COLO668 (cell line): ENCODE results near the gene REN.

Experiments
- DNase-seq: peaks from one replicate; lab custom pipeline; 2025; ENCODE audit not compliant: unreplicated experiment; lab: John Stamatoyannopoulos, UW

REN gene

DNA sequence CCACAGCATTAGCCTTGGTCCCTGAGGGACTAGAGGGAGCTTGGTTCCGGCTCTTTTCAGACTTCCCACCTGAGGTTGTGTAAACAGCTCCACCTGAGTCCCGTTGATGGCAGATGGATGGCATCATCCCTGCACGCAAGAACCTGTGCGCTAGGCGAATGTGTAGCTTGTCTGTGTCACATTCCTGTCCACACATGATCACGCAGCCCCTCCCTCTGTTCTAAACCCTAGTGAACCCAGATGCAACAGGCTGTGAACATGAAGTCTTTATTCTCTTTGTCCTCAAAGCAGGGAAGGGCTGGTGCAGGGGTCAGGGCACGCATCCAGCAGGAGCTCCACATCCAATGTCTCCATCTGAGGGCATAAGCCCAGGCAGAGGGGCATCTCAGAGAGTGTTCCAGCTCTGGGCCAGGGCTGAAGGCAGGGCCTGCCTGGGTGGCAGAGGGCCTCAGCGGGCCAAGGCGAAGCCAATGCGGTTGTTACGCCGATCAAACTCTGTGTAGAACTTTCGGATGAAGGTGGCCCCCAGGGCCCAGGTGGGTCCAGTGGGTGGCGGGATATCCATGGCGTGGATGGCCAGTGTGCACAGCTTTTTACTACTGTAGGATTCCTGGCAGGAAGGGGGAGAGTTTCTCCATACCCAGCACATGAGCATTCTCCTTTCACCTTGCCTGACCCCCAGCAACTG lies 11.4 kb downstream of the REN start:
- DNase-seq = peak; percentile 39

DNA sequence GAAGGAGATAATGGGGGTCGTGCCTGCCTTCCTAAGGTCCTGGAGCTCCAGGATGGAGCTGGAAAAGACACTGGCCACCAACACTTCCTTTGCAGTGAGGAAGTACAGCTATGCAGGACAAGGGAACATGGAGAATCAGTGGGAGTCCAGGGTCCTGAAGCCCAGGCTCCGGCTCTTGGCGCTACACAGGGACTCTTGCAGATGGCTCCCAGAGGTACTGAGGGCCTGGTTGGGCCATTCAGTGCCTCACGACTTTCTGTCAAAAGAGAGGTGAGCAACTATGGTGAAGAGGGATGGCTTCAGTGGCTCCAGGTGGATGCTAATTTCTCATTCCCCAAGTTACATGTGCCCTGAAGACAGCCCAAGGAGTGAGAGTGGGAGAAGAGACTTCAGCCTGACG lies 12.5 kb downstream of the REN start:
- DNase-seq = no peak

DNA sequence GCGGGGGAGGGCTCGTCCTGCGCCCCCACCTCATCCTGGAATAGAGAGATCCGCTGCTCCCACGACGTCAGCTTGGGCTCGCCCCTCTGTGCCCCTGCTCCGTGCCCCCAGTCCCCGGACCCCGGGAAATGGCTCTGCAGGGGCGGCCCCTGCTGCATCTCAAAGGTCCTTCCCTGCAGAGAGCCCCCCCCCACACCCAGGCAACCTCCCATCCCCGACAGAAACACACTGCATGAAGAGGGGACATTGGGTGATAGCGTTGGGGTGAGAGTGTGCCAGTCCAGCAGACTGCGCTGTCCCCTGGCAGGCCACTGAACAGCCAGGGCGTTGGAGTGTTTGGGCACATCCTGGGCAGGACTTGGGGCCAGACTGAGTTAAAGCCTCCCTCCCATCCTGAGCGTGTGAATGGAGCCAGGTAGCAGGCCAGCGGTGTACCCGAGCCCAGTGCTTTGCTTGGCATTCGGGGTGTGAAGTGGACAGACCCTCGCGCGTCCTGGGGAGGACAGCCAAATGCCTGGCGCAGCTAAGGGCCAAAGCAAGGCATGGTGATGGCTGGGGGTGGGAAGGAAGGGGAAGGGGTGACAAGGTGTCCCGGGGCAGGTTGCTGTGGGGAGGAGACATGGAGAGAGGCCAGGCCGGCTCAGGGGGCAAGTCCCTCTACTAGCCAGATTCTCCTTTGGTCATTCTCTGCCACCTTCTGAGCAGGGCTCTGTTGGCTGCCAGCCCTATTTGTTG lies 13.7 kb downstream of the REN start:
- no peak for DNase-seq

DNA sequence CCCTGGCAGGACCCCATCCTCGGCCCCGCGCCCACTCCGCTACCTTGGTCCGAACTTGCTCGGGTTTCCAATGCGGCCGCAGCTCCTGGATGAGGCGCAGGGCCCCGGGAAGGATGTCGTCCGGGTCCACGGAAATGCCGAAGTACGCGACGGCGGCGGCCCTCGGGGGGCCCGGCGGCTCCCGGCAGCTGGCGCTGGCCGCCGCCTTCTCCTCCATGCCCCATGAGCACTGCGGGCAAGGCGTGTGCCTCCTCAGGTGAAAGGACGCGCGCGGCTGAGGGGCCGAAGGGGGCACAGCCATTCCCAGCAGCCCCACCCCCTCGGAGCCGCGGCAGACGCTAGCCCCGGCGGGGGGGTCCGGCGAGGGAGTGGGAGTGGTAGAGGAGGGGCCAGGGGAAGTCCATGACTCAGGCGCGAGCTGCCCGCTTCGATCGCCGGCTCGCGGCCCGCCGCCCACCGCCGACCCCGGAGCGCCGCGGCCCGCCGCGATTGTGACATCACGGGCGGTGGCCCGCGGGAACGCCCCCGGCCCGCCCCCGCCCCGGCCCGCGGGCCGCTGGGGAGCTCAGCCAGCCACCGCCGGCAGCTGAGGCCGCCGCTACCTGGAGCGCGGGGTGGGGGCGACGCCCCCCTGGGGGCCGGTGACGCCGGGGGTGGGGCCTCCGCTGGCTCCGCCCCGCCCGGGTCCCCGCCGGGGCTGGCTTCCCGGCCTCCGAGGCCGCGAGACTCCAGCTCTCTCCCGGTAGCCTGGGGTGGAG lies 14.4 kb downstream of the REN start, which contains the start of gene ETNK2:
ETNK2 (minus strand) TSS at position 493 of the 758 bp plus-strand sequence; CDS start at position 301, 192 bp downstream.
- peak; percentile 68 for DNase-seq

DNA sequence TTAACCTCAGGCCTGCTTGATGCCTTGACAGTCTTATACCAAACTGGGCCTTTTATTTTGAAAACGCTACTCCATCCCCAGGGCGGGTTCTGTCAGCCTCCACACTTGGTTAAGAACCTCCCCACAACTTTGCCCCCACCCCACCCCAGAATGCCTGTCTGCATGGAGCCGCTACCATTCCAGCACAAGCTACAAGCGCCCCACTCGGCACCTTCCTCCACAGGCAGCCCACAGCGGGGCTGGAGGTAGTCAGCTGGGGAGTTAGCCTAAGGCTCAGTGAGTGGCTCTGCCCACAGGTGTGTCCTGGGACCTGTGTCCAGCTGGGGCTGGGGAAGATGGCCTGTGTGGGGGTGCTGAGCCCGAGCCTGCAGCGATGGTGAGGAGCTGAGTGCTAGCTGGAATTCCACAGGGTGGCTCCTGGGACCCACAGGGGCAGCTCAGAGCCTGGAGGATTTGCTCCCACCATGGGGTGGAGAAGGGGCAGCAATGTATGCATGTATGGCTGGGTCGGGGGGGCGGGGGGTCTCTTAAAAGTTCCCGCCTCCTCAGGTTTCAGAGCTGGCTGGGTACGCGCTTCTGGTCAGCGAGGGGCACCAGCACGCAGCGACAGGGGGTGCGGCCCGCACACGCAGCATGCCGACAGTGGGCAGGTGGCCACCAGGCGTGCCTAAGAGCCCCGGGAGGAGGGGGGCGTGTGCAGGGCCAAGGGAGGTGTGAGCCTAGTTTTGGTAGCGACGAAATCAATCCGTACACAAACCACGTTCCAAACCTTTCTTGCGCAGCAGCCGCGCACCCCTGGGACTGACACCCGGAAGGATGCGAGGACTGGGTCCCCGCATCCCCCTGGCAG lies 15.2 kb downstream of the REN start:
- DNase-seq = peak; percentile 42

DNA sequence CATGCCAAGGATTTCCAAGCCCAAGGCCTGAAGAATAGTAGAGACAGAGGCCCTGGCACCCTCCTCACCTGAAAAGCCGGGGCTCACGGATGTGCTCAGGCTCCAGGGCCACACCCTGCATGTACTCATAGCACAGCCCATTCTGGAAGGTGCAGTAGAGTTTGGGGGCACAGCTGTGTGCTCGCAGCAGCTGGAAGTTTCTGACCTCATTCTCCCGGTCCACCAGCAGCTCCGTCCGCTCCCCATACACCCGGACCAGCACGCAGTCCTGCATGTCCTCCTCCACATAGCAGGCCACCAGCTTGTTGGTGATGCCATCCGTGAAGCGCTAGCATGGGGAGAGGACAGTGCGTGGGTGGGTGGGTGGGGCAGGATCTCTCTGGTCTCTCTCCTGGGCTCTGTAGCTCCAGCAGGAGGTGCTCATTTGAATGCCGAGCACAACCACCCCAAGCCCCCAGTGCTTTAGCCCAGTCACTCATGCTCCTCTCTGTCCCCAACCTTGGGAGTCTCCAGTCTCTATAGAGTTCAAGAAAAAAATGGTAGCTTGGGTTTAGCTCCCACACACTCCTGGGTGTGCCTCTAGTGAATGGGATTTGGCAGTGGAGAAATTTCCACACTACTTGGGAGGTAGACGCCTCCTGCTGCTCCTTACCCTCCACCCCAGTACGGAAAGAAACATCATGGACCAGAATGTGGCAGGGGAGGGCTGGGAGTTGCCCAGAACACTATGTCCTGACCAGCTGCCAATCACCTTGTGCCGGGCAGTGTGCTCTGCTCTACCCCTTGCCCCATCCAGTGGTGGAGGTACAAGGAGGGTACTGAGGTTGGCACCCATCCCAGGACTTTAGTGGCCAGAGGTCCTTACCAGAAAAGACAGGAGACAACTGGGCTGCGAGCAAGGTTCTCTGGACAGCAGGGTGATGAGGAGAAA lies 16.2 kb downstream of the REN start:
- no peak for DNase-seq

DNA sequence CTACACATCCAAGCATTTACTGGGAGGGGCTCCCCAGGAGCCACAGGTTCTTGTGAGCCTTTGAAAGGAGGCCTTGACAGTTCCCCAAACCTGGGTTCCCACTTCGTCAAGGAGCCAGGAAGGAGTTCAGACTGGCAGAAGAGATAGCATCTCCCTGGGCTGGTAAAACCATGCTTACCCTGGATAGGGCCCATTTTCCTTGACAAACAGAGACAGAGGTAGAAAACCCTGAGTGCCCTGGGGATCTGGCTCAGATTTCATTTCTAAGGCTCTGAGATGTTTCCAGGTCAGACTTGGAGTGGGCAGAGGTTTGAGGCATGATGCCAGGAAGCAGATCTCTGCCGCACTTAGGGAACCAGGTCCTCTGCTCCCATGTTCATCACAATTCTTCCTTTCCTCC lies 17.0 kb downstream of the REN start:
- DNase-seq = no peak

DNA sequence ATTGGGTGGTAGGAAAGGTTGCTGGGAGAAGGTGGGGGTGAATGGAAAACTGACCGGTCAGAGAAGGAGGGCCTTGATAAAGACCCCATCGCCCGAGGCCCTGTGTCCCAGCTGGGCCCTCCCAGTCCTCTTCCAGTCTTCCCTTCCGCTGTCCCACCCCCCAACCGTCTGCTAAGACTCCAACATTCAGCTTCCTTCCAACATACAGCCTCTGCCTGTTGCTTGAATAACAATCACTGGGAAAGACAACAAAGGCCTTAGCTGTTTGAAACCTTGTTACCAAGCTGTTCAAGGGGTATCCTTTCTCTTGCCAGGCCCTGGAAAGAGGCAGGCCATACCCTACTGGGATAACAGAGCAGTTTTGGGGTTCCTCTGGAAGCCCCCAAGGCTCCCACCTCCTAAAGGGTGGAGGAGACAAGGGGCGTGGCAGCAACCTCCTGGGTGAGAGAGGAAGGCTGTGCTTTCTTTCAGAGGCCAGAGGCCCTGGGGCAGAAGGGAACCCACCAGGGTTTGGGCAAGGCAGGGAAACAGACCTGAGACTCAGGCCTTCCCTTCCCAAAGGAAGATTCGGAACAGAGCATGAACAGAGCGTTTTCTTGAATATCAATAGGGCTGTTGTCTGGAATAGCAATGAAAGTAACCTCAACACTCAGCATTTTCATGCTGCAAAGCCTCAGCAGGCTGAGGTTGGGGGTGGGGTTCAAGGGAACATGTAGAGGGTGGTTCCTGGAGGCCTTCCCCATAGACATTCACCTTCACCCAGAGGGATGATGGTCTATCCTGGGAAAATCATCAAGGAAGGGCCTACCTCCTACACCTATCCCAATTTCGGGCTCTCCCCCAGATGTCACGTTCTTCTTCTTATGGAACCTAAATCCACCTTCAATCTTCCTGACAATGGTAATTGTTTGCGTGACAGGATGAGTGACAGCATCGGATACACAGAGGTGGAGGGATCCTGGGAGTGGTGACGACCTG lies 18.4 kb downstream of the REN start:
- no peak for DNase-seq

DNA sequence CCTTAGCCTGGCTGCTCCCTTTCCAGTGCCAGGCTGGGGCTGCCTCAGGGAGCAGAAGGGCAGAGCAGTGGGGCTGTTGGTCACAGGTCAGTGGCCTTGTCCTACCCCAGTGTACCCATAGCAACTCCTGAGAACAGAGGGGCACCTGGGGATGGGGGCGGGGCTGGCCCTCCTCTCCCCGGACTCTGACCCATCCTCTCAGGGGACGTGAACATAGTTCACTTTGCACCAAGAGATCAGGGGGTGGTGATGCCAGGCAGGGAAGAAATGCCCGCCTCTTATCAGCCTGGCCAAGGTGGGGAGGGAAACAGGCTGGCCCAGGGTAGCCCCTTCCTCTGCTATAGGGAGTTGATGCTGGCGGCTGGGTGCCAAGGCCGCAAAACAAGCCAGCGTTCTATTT lies 19.2 kb downstream of the REN start:
- DNase-seq = no peak

DNA sequence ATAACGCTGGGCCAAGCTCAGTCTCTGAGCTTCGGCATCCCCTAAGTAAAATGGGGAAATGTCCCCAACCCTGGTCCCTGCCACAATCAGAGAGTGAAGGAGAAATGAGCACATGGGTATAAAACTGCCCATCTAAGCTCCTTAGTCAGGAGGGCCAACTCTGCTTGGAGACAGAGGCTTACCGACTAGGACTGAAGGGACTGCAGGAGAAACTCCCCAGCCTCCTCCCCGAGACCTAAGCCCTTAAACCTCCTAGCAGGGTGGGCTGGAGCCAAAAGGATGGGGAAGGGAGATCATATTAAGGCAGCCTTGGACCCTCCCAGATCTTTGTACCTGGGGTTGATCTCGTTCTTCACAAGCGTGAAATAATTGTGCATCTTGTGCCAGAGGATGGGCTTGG lies 19.8 kb downstream of the REN start:
- DNase-seq = no peak

DNA sequence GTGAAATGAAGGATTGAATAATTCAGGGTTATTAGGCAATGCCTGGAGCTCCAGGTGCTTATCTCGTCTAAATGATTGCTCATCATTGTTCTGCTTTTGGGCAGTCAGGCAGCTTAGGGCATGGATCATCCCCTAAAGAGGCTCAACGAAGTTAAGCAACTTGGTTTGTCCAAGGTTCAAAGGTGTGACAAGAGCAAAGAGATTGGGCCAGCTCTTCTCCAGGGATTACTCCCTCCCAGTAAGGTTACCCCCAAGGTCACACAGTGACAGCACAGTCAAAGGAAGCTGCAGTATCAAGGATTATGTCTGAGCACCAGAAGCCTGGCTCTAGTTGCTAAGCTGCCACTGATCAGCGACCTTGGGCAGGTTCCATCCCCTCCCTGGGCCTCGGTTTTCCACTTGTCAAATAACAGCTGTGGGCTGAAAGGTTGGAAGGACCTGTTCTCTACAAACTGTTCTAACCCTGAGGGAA lies 21.1 kb downstream of the REN start:
- DNase-seq = no peak

DNA sequence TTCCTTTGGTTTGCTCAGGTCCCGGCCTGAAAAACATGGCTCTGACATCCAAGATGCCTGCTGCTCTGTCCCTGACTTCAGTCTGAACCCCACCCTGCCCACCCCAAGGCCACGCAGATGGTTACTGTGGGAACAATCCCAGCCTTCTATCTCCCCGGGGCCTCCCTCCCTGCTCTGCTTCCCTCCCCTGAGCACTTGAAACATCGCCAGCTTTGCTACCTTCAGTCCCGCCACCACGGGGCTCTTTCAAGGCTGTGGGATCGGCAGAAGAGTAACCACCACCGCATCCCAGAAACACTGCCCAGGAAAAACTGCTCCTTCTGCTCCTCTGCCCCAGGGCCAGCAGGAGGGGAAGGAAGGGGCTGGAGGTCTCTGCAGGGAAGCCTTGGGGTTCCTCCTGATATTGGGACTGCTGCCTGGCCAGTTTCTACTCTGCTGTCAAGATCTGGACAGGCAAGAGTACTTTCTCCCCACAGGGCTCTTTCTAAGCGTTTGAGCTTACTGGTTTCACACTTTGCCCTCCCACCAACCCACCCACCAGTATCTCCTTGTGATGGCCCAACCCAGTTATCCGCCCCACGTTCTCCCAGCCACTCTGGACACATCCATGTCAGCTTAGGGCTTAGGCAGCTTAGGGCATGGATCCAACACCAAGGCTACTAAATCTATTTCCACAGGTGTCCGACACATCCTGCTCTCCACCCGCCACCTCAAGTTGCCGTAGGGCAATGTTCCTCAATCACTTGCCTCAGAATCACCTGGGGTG lies 22.7 kb downstream of the REN start:
- DNase-seq = no peak

DNA sequence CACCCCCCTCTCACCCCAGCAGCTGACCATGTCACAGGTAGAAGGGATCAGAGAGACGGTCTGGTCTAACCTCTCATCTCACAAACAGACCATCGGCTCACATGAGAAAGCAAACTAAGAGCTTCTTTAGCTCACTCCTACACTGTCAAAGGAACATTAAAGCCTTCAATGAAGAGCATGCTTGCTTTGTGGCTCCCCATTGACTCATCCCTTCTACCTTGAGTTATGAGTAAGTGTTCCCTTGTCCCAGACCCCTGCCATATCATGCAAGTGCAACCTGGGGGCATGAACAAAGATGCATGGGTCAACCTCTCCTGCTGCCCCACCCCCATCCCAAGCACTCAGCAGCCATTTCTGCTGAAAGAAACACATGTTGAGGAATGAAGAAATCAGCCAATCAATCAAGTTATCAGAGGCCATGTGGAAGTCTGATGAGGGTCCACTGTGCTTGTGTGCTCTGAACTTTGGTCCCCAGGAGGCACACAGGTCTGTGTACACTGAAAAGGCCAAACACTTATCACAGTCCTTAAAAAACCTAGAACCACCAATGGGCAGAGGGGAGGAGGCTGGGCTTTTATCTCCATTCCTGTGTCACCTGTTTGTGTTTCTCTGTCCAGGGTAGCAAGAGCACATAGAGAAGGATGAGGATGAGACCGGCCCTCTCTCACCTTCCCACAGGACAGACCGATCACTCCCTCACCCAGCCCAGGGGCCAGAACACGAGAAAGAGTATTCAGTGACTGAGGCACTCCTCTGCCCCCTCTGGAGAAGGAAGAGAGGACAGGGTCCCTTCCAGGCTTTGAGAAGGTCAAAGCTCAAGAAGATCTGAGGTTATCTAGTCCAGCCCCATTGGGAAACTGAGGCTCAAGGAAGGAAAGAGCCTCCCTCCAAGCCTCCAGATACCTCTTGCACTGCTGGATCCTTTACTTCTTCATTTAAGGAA lies 23.8 kb downstream of the REN start:
- DNase-seq = no peak

DNA sequence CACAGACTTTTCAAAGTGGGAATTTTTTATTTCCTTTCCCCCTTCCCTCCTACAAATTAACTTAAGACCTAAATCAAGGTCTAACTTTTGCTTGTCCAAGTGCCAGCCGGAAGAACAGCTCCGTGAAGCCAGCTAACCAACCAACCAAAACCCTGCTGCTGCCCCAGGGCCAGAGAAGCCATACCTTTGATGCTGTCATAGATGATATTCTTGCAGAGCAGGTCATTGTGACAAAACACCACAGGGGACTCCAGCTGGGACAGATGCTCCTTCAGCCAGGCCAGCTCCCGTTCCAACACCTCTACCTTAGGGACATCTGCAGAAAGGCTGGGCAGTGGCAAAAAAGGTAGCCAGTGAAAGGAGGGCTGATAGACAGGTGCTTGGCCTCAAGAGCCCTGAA lies 25.0 kb downstream of the REN start:
- DNase-seq = no peak

DNA sequence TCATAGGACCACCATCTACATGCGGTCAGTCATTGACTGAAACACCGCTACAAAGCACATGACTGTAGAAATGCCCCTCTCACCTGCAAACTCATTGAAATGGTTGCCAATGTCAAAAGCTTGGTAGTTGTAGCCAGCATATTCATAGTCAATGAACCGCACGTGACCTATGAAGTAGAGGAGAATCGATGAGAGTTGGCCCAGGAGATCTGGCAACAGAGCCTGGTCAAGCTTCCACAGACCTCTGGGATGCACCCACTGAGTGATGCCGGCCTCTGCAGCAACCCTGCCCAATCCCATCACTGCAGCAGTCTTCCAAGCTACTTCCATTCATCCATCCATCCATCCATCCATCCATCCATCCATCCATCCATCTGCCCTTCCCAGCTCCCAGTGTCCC lies 26.2 kb downstream of the REN start:
- no peak for DNase-seq

DNA sequence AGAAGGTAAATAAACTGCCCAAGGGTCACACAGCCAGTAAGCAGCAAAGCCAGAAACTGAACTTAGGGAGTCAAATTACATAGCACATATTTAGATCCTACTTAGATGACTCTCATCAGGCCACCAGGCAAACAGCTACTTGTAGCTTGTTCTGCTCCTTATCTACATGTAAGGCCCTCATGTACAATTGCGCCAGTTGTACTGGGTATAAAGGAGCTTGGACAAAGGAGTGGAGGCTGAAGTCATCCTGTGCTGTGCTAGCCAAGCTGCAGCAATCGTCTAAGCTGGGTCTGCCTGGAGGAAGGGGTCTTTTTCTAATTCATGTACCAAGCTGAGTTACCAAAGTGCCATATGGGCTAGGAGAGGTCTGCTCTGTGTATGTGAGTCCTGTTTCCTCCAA lies 27.0 kb downstream of the REN start:
- DNase-seq = no peak

DNA sequence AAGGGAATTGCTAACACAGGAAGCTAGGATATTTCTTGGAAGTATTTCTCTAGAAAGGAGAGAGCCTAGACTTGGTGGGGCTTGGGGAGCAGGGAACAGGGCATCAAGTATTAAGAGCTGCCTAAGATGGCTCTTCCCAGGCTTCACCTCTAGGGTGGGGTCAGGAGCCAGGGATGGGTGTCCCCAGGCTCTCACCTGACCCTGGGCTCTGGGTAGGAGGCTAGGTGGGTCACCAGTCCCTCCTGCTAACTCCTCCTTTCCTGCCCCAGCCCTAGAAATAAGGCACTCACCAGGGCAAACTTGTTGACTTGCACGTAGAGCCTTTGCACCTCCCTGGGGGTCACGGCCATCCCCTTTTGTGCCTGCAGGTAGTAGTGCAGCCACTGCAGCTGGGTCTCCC lies 29.3 kb downstream of the REN start:
- no peak for DNase-seq
